H9 (cell line): ENCODE results near the gene FKBP8. TPM values are rescaled to one million over a fixed set of nuclear protein-coding genes. Genes with fewer than 3 reads are reported as not detected.

ENCODE experiments used
- DNase-seq: peaks from one replicate; pipeline ENCODE4 v3.0.0-alpha.2; 2017
- H2AFZ ChIP-seq: one replicate; pipeline ENCODE4 v1.6.1; 2013; ENCODE audit warnings: mild to moderate bottlenecking, low read length, control low read depth, moderate library complexity
- H2AK5ac ChIP-seq: 2 replicates; pipeline ENCODE4 v1.6.1; 2013; ENCODE audit warnings: low read length, control low read depth, mixed read lengths; ENCODE audit not compliant: insufficient read length
- H2BK120ac ChIP-seq: one replicate; pipeline ENCODE4 v1.6.1; 2013; ENCODE audit warnings: low read depth, mild to moderate bottlenecking, low read length, control low read depth, inconsistent platforms; ENCODE audit not compliant: poor library complexity, severe bottlenecking
- H2BK12ac ChIP-seq: 2 replicates; pipeline ENCODE4 v1.6.1; 2013; ENCODE audit warnings: low read length, control low read depth, mixed read lengths, low read depth; ENCODE audit not compliant: insufficient read length
- H2BK15ac ChIP-seq: 2 replicates; pipeline ENCODE4 v1.6.1; 2013; ENCODE audit warnings: low read depth, low read length, control low read depth
- H2BK20ac ChIP-seq: one replicate; pipeline ENCODE4 v1.6.1; 2013; ENCODE audit warnings: low read depth, mild to moderate bottlenecking, low read length, control low read depth, inconsistent platforms; ENCODE audit not compliant: poor library complexity, severe bottlenecking
- H2BK5ac ChIP-seq: 2 replicates; pipeline ENCODE4 v1.6.1; 2013; ENCODE audit warnings: low read length, control low read depth, mixed read lengths; ENCODE audit not compliant: insufficient read length
- H3K14ac ChIP-seq: 2 replicates; pipeline ENCODE4 v1.6.1; 2013; ENCODE audit warnings: low read length, control low read depth; ENCODE audit not compliant: insufficient read depth
- H3K18ac ChIP-seq: 2 replicates; pipeline ENCODE4 v1.6.1; 2013; ENCODE audit warnings: low read depth, mild to moderate bottlenecking, mixed read lengths, low read length, control low read depth; ENCODE audit not compliant: insufficient read length
- H3K23ac ChIP-seq: 2 replicates; pipeline ENCODE4 v1.6.1; 2013; ENCODE audit warnings: low read length, control low read depth, mixed read lengths, low read depth; ENCODE audit not compliant: insufficient read length
- H3K23me2 ChIP-seq: 2 replicates; pipeline ENCODE4 v1.6.1; 2013; ENCODE audit warnings: low read depth, mild to moderate bottlenecking, mixed read lengths, low read length, control low read depth; ENCODE audit not compliant: insufficient read length, poor library complexity, severe bottlenecking
- H3K27ac ChIP-seq: 2 replicates; pipeline ENCODE4 v1.5.1; 2013; ENCODE audit warnings: low read length, control low read depth, mixed read lengths, low read depth; ENCODE audit not compliant: insufficient read length
- H3K27me3 ChIP-seq: 2 replicates; pipeline ENCODE4 v1.6.1; 2013; ENCODE audit warnings: low read length, control low read depth, inconsistent platforms; ENCODE audit not compliant: insufficient read depth
- H3K4ac ChIP-seq: 2 replicates; pipeline ENCODE4 v1.6.1; 2013; ENCODE audit warnings: low read depth, mild to moderate bottlenecking, control low read depth, inconsistent platforms, low read length, moderate library complexity
- H3K4me1 ChIP-seq: 2 replicates; pipeline ENCODE4 v1.6.1; 2013; ENCODE audit warnings: low read length, control low read depth, inconsistent platforms; ENCODE audit not compliant: insufficient read depth
- H3K4me2 ChIP-seq: 2 replicates; pipeline ENCODE4 v1.6.1; 2013; ENCODE audit warnings: low read length, control low read depth, mixed read lengths; ENCODE audit not compliant: insufficient read length, insufficient read depth
- H3K56ac ChIP-seq: 2 replicates; pipeline ENCODE4 v1.6.1; 2013; ENCODE audit warnings: low read depth, mild to moderate bottlenecking, mixed read lengths, low read length, control low read depth; ENCODE audit not compliant: insufficient read length
- H3K79me1 ChIP-seq: 2 replicates; pipeline ENCODE4 v1.6.1; 2013; ENCODE audit warnings: low read depth, mild to moderate bottlenecking, moderate library complexity, low read length, control low read depth, inconsistent platforms; ENCODE audit not compliant: insufficient read depth, poor library complexity, severe bottlenecking
- H3K79me2 ChIP-seq: 2 replicates; pipeline ENCODE4 v1.6.1; 2013; ENCODE audit warnings: low read length, control low read depth, inconsistent platforms; ENCODE audit not compliant: insufficient read depth
- H3K9ac ChIP-seq: 2 replicates; pipeline ENCODE4 v1.6.1; 2013; ENCODE audit warnings: low read length, control low read depth, mixed read lengths; ENCODE audit not compliant: insufficient read length; ENCODE audit errors: extremely low read depth
- H3K9me3 ChIP-seq: one replicate; pipeline ENCODE4 v1.6.1; 2013; ENCODE audit warnings: low read depth, low read length, inconsistent platforms; ENCODE audit not compliant: control insufficient read depth
- H3T11ph ChIP-seq: one replicate; pipeline ENCODE4 v1.6.1; 2013; ENCODE audit warnings: mild to moderate bottlenecking, low read length, control low read depth, inconsistent platforms
- H4K20me1 ChIP-seq: one replicate; pipeline ENCODE4 v1.6.1; 2013; ENCODE audit not compliant: control insufficient read depth, insufficient read length, insufficient read depth
- H4K5ac ChIP-seq: 2 replicates; pipeline ENCODE4 v1.6.1; 2013; ENCODE audit warnings: low read depth, mild to moderate bottlenecking, mixed read lengths, low read length, control low read depth; ENCODE audit not compliant: insufficient read length
- H4K8ac ChIP-seq: replicated peaks from 2 replicates; pipeline ENCODE4 v1.6.1; 2013; ENCODE audit warnings: low read length, control low read depth, mixed read lengths, low read depth; ENCODE audit not compliant: insufficient read length
- H4K91ac ChIP-seq: 2 replicates; pipeline ENCODE4 v1.6.1; 2013; ENCODE audit warnings: low read depth, mild to moderate bottlenecking, moderate library complexity, mixed read lengths, low read length, control low read depth; ENCODE audit not compliant: insufficient read length
- H3K27ac Mint-ChIP-seq, 3 experiments: 2 replicates in 2 of 3; 3 replicates in 1 of 3; pipeline ENCODE4 v1.8.0; 2020 to 2021; ENCODE audit warnings: mixed read lengths in 3 of 3, mild to moderate bottlenecking in 1 of 3, moderate library complexity in 1 of 3
- H3K27me3 Mint-ChIP-seq: 2 replicates; pipeline ENCODE4 v1.8.0; 2021; ENCODE audit warnings: low read depth, mild to moderate bottlenecking, moderate library complexity, mixed read lengths
- H3K36me3 Mint-ChIP-seq, 3 experiments: 2 replicates in 2 of 3; 3 replicates in 1 of 3; pipeline ENCODE4 v1.8.0; 2020 to 2021; ENCODE audit warnings: low read depth in 3 of 3, mixed read lengths in 3 of 3; ENCODE audit not compliant: insufficient read depth in 1 of 3
- H3K4me1 Mint-ChIP-seq, 2 experiments: 2 replicates each; pipeline ENCODE4 v1.8.0; 2020; ENCODE audit warnings: mixed read lengths in 2 of 2
- H3K4me3 Mint-ChIP-seq, 2 experiments: 2 replicates in 1 of 2; 3 replicates in 1 of 2; pipeline ENCODE4 v1.8.0; 2020 to 2021; ENCODE audit warnings: mild to moderate bottlenecking in 2 of 2, mixed read lengths in 2 of 2, moderate library complexity in 1 of 2
- H3K9me3 Mint-ChIP-seq, 2 experiments: 2 replicates in 1 of 2; 3 replicates in 1 of 2; pipeline ENCODE4 v1.8.0; 2020; ENCODE audit warnings: mild to moderate bottlenecking in 2 of 2, mixed read lengths in 2 of 2, moderate library complexity in 1 of 2
- CTCF ChIP-seq: fragments of 200-600 bp; sonication (generic); conservative IDR thresholded peaks from 3 replicates; pipeline ENCODE4 v1.8.0; 2021; ENCODE audit warnings: antibody characterized with exemption, mild to moderate bottlenecking
- WGBS: extraction: QIAGEN DNeasy Blood & Tissue Kit; methylation state at CpG from one replicate; pipeline ENCODE4 v1.1.7; 2013; ENCODE audit warnings: missing lambda C conversion rate, low lambda C conversion rate, mixed read lengths; ENCODE audit not compliant: insufficient read length; ENCODE audit errors: extremely low coverage; 5-methylcytosine and 5-hydroxymethylcytosine counted together
- total RNA-seq: library from RNA; stranded (reverse); gene quantifications from 2 replicates; pipeline ENCODE4 v1.2.1, GENCODE V29; 2021

FKBP8 gene
- total RNA-seq, 1 experiment from 2014 or later: 308 TPM

DNA sequence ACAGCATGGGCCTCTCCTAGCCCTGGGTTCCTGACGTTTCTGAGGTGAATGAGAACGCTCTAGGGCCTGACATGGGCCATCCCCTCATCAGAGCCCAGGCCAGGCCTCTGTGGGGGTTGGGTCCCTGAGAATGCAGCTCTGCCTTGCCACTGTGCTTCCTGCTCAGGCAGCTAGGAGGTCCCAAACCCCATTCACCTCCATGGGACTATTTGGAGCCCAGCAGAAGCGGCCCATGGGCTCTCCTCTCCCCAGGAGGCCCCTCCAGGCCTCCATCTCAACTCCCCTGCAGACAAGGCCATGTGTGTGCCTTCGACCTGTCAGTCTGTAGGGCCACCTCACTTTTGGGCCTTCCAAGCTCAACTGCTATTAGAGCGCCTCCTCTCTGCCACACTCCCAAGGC is 58.4 kb downstream of the FKBP8 start:
- Histone ChIP-seq H3K27me3 (no peaks in the 10 kb centered on the region), H4K8ac (no peak overlapping the region), H3K79me2 (no peaks in the 10 kb centered on the region; the same call in 1 of the 2 replicates), H4K5ac (no peak overlapping the region), H2BK5ac (no peak overlapping the region), H4K20me1 (no peaks in the 10 kb centered on the region), H3K18ac (no peak overlapping the region), H3K23me2 (no peaks in the 10 kb centered on the region), H3K56ac (no peak overlapping the region), H3K9me3 (no peaks in the 10 kb centered on the region), H3K27ac (no peak overlapping the region), H3K9ac (no peak overlapping the region), H2BK120ac (no peak overlapping the region), H3T11ph (no peak overlapping the region), H2BK12ac (no peak overlapping the region), H3K79me1 (no peaks in the 10 kb centered on the region), H2BK15ac (no peak overlapping the region), H3K4me2 (no peak overlapping the region), H3K4me1 (no peaks in the 10 kb centered on the region), H2AFZ (no peak overlapping the region), H2AK5ac (no peak overlapping the region), H4K91ac (no peak overlapping the region), H3K23ac (no peak overlapping the region), H2BK20ac (no peak overlapping the region), H3K14ac (no peak overlapping the region), H3K4ac (no peak overlapping the region)
- peak; percentile 50; the same call in 2 of the 3 replicates for TF ChIP-seq CTCF
- H3K36me3 Mint-ChIP-seq: peaks cover 2 to 3% (median 3%) of the 10 kb centered on the region in 3 experiments; a peak in 3 of 7 replicates
- H3K4me3 Mint-ChIP-seq: no peak overlapping the region
- H3K27ac Mint-ChIP-seq: peak overlapping the region in 1 of 3 experiments; percentile 58; a peak in 1 of 7 replicates
- H3K4me1 Mint-ChIP-seq: peaks cover 27 to 35% of the 10 kb centered on the region in 2 experiments
- no CpG with 5 or more reads among the region's 5 CpGs for WGBS
- no peaks in the 10 kb centered on the region for H3K27me3 Mint-ChIP-seq
- no peak for DNase-seq
- no peaks in the 10 kb centered on the region; a peak in 1 of 5 replicates for H3K9me3 Mint-ChIP-seq
